Measurements from ENCODE around the gene VEPH1.

DNA sequence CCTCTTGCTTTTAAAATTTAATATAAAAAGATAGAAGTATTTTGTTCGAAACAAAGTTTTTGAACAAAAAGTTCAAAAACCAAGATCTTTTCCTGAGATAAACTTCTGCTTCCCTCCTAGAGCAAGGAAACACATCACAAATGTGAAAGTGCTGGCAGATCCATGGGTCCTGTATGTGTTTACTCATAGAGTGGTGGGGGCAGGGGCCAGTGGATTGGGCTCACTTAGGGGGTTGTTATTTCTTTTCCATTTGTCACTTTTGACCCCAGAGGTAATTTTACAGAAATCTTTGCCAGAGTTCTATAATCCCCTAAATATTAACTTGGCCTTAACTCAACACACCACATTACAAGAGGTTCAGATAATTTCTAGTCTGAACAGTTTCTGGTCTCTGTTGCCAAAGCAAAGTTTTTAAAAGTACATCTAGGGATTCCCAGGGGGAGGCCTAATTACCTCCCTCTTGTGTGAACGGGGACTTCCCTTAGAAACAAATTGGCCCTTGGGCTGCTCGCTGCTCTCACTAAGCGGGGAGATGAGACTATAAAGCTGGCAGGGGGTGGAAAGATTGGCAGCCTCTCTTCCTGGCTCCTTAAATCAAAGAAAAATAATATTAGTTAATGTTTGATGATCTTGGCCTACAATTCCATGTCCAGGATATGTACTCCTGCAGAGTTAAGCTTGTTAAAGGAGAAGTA, 133.3 kb downstream of the VEPH1 start:
- no peak for TF ChIP-seq EZH2 (IDR thresholded peaks at IDR 0.05; ENCODE audit: borderline replicate concordance, low read length)
- no peak for TF ChIP-seq CTCF (conservative IDR thresholded peaks at IDR 0.05 in 1 of 2, IDR thresholded peaks at IDR 0.05 in 1 of 2; ENCODE audit: extremely low read depth in 1 of 2, insufficient read depth in 1 of 2, low read depth in 1 of 2, low read length in 2 of 2)
